ENCODE results near the gene SLC1A7.

The SLC1A7 gene

GRCh38 chr1:53075761-53076163, 66.7 kb downstream of the SLC1A7 start:
- no peak for DNase-seq (ENCODE audit: low spot score)

GRCh38 chr1:53075206-53075605, 67.2 kb downstream of the SLC1A7 start:
- DNase-seq (ENCODE audit: low spot score) = no peak

- no peak for DNase-seq (ENCODE audit: low spot score)
These were observed 67.9 kb downstream of the SLC1A7 start for GRCh38 chr1:53074313-53075154.

- no peak for DNase-seq (ENCODE audit: low spot score)
These were observed 68.5 kb downstream of the SLC1A7 start for GRCh38 chr1:53073868-53074311.

GRCh38 chr1:53073287-53073686, 69.2 kb downstream of the SLC1A7 start:
- no peak for DNase-seq (ENCODE audit: low spot score)

- no peak for DNase-seq (ENCODE audit: low spot score)
These were observed 70.5 kb downstream of the SLC1A7 start for GRCh38 chr1:53071915-53072314.

GRCh38 chr1:53071167-53071865, 71.1 kb downstream of the SLC1A7 start:
- no peak for DNase-seq (ENCODE audit: low spot score)

GRCh38 chr1:53070621-53071020, 71.8 kb downstream of the SLC1A7 start:
- DNase-seq (ENCODE audit: low spot score) = no peak

- DNase-seq (ENCODE audit: low spot score) = no peak
These were observed 72.6 kb downstream of the SLC1A7 start for GRCh38 chr1:53069663-53070327.

GRCh38 chr1:53069265-53069662, 73.2 kb downstream of the SLC1A7 start:
- DNase-seq (ENCODE audit: low spot score) = no peak

GRCh38 chr1:53068314-53069099, 73.9 kb downstream of the SLC1A7 start:
- DNase-seq (ENCODE audit: low spot score) = no peak

- no peak for DNase-seq (ENCODE audit: low spot score)
These were observed 74.6 kb downstream of the SLC1A7 start for GRCh38 chr1:53067886-53068285.

- DNase-seq (ENCODE audit: low spot score) = no peak
These were observed 75.3 kb downstream of the SLC1A7 start for GRCh38 chr1:53066891-53067738.

GRCh38 chr1:53066488-53066887, 76.0 kb downstream of the SLC1A7 start:
- DNase-seq (ENCODE audit: low spot score) = no peak

- DNase-seq (ENCODE audit: low spot score) = no peak
These were observed 77.0 kb downstream of the SLC1A7 start for GRCh38 chr1:53065391-53065790.

- DNase-seq (ENCODE audit: low spot score) = no peak
These were observed 78.5 kb downstream of the SLC1A7 start for GRCh38 chr1:53063744-53064515.

- no peak for DNase-seq (ENCODE audit: low spot score)
These were observed 79.5 kb downstream of the SLC1A7 start for GRCh38 chr1:53062708-53063591.

GRCh38 chr1:53061859-53062707, 80.4 kb downstream of the SLC1A7 start, which contains the start of gene PODN:
TSS of gene PODN (plus strand) at chr1:53062213. CDS start at chr1:53069856, 7,643 bp downstream.
- no peak for DNase-seq (ENCODE audit: low spot score)

Measured in RKO (cell line).